ENCODE measurements around the gene ASMTL. TPM values are rescaled to one million over a fixed set of nuclear protein-coding genes. Genes with fewer than 3 reads are reported as not detected.

Gene ASMTL
- total RNA-seq, 4 donors from 2014 or later: 29.7 to 35.1 (median 32.5) TPM

GRCh38 chrX:1480082-1480785 is 27.5 kb upstream of the ASMTL start:
- Histone ChIP-seq H3K27ac (no peak overlapping the region), H3K27me3 (peaks cover 31% of the 10 kb centered on the region), H3K4me3 (no peak overlapping the region), H3K36me3 (no peaks in the 10 kb centered on the region), H3K9me3 (peaks cover 0 to 19% (median 0%) of the 10 kb centered on the region in 3 donors), H3K4me1 (peaks cover 0 to 11% (median 0%) of the 10 kb centered on the region in 3 donors)
- no peak for TF ChIP-seq POLR2AphosphoS5 (IDR thresholded peaks at IDR 0.05)
- TF ChIP-seq POLR2A (IDR thresholded peaks at IDR 0.05): no peak
- TF ChIP-seq EP300 (IDR thresholded peaks at IDR 0.05): no peak
- no peak for TF ChIP-seq CTCF (IDR thresholded peaks at IDR 0.05)
- no peak for ATAC-seq
- 70 to 83% methylated on average over 3 to 6 of the region's 8 CpGs for WGBS, 2 donors (ENCODE audit: low coverage in 1 of 2)

- Histone ChIP-seq H3K9me3 (peaks cover 0 to 19% (median 0%) of the 10 kb centered on the region in 3 donors), H3K27me3 (peaks cover 21% of the 10 kb centered on the region), H3K4me3 (no peak overlapping the region), H3K27ac (no peak overlapping the region), H3K36me3 (no peaks in the 10 kb centered on the region), H3K4me1 (peaks cover 0 to 11% (median 0%) of the 10 kb centered on the region in 3 donors)
- WGBS, 2 donors (ENCODE audit: low coverage in 1 of 2): 59 to 69% methylated on average over 4 to 7 of the region's 8 CpGs
- no peak for TF ChIP-seq POLR2AphosphoS5 (IDR thresholded peaks at IDR 0.05)
- TF ChIP-seq POLR2A (IDR thresholded peaks at IDR 0.05): no peak
- no peak for TF ChIP-seq CTCF (IDR thresholded peaks at IDR 0.05)
- TF ChIP-seq EP300 (IDR thresholded peaks at IDR 0.05): no peak
- ATAC-seq: no peak
Measured at GRCh38 chrX:1477801-1478458, 25.2 kb upstream of the ASMTL start.

GRCh38 chrX:1477229-1477628 is 24.5 kb upstream of the ASMTL start:
- Histone ChIP-seq H3K9me3 (peaks cover 0 to 19% (median 0%) of the 10 kb centered on the region in 3 donors), H3K4me1 (peaks cover 0 to 11% (median 0%) of the 10 kb centered on the region in 3 donors), H3K36me3 (no peaks in the 10 kb centered on the region), H3K27me3 (peaks cover 21% of the 10 kb centered on the region), H3K27ac (no peak overlapping the region), H3K4me3 (no peak overlapping the region)
- WGBS, 2 donors (ENCODE audit: low coverage in 1 of 2): 48 to 73% methylated on average over 3 of the region's 3 CpGs
- TF ChIP-seq CTCF (IDR thresholded peaks at IDR 0.05) (no peak), POLR2AphosphoS5 (IDR thresholded peaks at IDR 0.05) (no peak), POLR2A (IDR thresholded peaks at IDR 0.05) (no peak), EP300 (IDR thresholded peaks at IDR 0.05) (no peak)
- ATAC-seq: no peak

GRCh38 chrX:1476682-1477081 is 24.0 kb upstream of the ASMTL start:
- peaks cover 0 to 8% (median 0%) of the 10 kb centered on the region in 3 donors for H3K4me1 ChIP-seq
- TF ChIP-seq CTCF (IDR thresholded peaks at IDR 0.05) (no peak), EP300 (IDR thresholded peaks at IDR 0.05) (no peak), POLR2AphosphoS5 (IDR thresholded peaks at IDR 0.05) (no peak), POLR2A (IDR thresholded peaks at IDR 0.05) (no peak)
- no peak overlapping the region for H3K4me3 ChIP-seq
- peaks cover 18% of the 10 kb centered on the region for H3K27me3 ChIP-seq
- no peak for ATAC-seq
- WGBS, 2 donors (ENCODE audit: low coverage in 1 of 2): no CpG with 5 or more reads among the region's 5 CpGs
- no peak overlapping the region for H3K27ac ChIP-seq
- H3K36me3 ChIP-seq: no peaks in the 10 kb centered on the region
- peaks cover 0 to 19% (median 0%) of the 10 kb centered on the region in 3 donors for H3K9me3 ChIP-seq

All from gastroesophageal sphincter (tissue), 4 donors.